ENCODE data around the gene NBAS.

- no peak for TF ChIP-seq CTCF (IDR thresholded peaks at IDR 0.05; ENCODE audit: insufficient read depth, low read length, poor library complexity, severe bottlenecking)
- no peak for TF ChIP-seq EZH2phosphoT487 (conservative IDR thresholded peaks at IDR 0.05; ENCODE audit: low read length)
Observed at GRCh38 chr2:15177103-15177502, 384.0 kb downstream of the NBAS start.

All from SU-DHL-6 (cell line).